Pancreas (tissue), 10 donors: ENCODE results near the gene TRAPPC13. TPM values are rescaled to one million over a fixed set of nuclear protein-coding genes. Genes with fewer than 3 reads are reported as not detected.

Source experiments
- ATAC-seq, 4 donors: fragments of 200-7000 bp; cut with Tn5 transposase; one replicate each; pipeline versions ENCODE4 v1.8.0 to v1.9.1; 2020; ENCODE audit warnings: mild to moderate bottlenecking in 4 of 4, moderate library complexity in 4 of 4
- DNase-seq, 6 donors: peaks; one replicate each; pipeline ENCODE4 v3.0.0-alpha.2; 2020
- FAIRE-seq: peaks from 2 replicates; lab custom pipeline; 2012; peaks lifted over from hg19 to GRCh38; lab: Jason Lieb, UNC
- H3K27ac ChIP-seq, 4 donors: fragments of 200-600 bp; sonication (generic); 1 replicate in 3 of 4; 2 replicates in 1 of 4; pipeline versions ENCODE4 v1.5.0 to v1.8.0; 2020
- H3K27me3 ChIP-seq, 4 donors: fragments of 200-600 bp; one replicate each; pipeline ENCODE4 v1.8.0; 2021
- H3K36me3 ChIP-seq, 3 donors: fragments of 200-600 bp; sonication (generic) in 1 of 3; one replicate each; pipeline versions ENCODE4 v1.5.0 to v1.8.0; 2020 to 2021
- H3K4me1 ChIP-seq, 3 donors: fragments of 200-600 bp; one replicate each; pipeline ENCODE4 v1.8.0; 2021
- H3K4me3 ChIP-seq, 4 donors: fragments of 200-600 bp; sonication (generic) in 2 of 4; one replicate each; pipeline versions ENCODE4 v1.5.0 to v1.8.0; 2020 to 2021
- H3K9me3 ChIP-seq, 4 donors: fragments of 200-600 bp; one replicate each; pipeline ENCODE4 v1.8.0; 2021
- CTCF ChIP-seq, 4 donors: fragments of 200-600 bp; sonication (generic) in 3 of 4; IDR thresholded peaks; one replicate each; pipeline versions ENCODE4 v1.5.0 to v1.8.0; 2021; ENCODE audit warnings: antibody characterized with exemption in 4 of 4
- WGBS, 2 donors: extraction: QIAGEN DNeasy Blood & Tissue Kit; methylation state at CpG; one replicate each; pipeline ENCODE4 v1.1.7; 2013; 5-methylcytosine and 5-hydroxymethylcytosine counted together
- intact Hi-C, 3 donors: fragments of 100-400 bp; cut with DNase I; formaldehyde crosslinking; loops; one replicate each; pipeline versions ENCODE4 v1.11.1 to v1.14.2; 2022
- polyA plus RNA-seq, 2 donors: library from polyadenylated mRNA; stranded (reverse); fragments of 200-250 nt; gene quantifications; one replicate each; pipeline ENCODE4 v1.2.3, GENCODE V29; 2013
- total RNA-seq, 6 donors: library from RNA; stranded (reverse); fragmentation: NEBNext Ultra II Directional in 4 of 6; extraction: Animal tissue kit (Norgen Biotek cat#: 25700) in 4 of 6; gene quantifications; one replicate each; pipeline versions ENCODE4 v1.2.1 to v1.2.4, GENCODE V29; 2021 to 2023
- donor health status: healthy with polysubstance abuse.
- donor health status: DM: no; HTN: no; CAD: no; lungs with moderate emphysema.
- donor health status: DM: no; HTN: no; CAD: no.
- donor health status: control.
- donor health status: control.
- donor health status: Bipolar disorder and iron deficiency.
- donor health status: DM: yes; HTN: yes; CAD: no.
- donor health status: DM: no; HTN: no; CAD: no.
- donor health status: DM: no; HTN: no; CAD: no.
- donor health status: DM: yes; HTN: yes; CAD: no.

Gene TRAPPC13
- total and polyA plus RNA-seq, 8 donors = 5.6 to 12.1 (median 9.0) TPM

- intact Hi-C loops = no loop called here
- FAIRE-seq = no peak
- Histone ChIP-seq H3K9me3 (no peaks in the 10 kb centered on the region), H3K36me3 (peaks cover 0 to 5% (median 0%) of the 10 kb centered on the region in 3 donors), H3K27ac (no peak overlapping the region), H3K4me1 (peaks cover 9 to 22% (median 19%) of the 10 kb centered on the region in 3 donors), H3K4me3 (peak overlapping the region; percentile 66 to 92 (median 79)), H3K27me3 (no peaks in the 10 kb centered on the region)
- 39 to 51% methylated on average over 6 of the region's 6 CpGs for WGBS, 2 donors
- no peak for TF ChIP-seq CTCF (IDR thresholded peaks at IDR 0.05)
- ATAC-seq = no peak
- no peak for DNase-seq
Observed at GRCh38 chr5:65625743-65626142, 916 bp downstream of the TRAPPC13 start.

DNA sequence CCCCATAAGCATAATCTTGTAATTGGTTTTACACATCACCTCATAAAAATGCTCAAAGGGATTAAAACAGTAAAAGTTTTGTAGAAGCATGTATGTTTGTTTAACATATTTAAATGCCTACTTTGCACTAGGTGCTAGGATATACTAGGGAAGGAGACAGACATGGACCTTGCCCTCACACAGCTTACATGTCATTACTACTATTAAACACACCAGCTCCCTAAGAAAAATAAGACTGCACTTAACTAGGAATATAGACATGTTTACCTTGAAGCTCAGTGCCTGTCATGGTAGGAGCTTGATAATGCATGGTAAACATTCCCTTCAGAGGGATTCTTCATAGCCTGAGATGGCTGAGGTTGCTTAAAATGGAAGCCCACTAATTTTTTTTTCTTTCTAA is 6.2 kb downstream of the TRAPPC13 start:
- TF ChIP-seq CTCF (IDR thresholded peaks at IDR 0.05) = no peak
- intact Hi-C loops = no loop called here
- ATAC-seq = no peak
- no peaks in the 10 kb centered on the region for H3K9me3 ChIP-seq
- FAIRE-seq = no peak
- no peak overlapping the region for H3K27ac ChIP-seq
- H3K36me3 ChIP-seq = peaks cover 0 to 5% (median 0%) of the 10 kb centered on the region in 3 donors
- no peak for DNase-seq
- no peaks in the 10 kb centered on the region for H3K27me3 ChIP-seq
- H3K4me3 ChIP-seq = no peak overlapping the region
- peaks cover 0 to 5% (median 2%) of the 10 kb centered on the region in 3 donors for H3K4me1 ChIP-seq

DNA sequence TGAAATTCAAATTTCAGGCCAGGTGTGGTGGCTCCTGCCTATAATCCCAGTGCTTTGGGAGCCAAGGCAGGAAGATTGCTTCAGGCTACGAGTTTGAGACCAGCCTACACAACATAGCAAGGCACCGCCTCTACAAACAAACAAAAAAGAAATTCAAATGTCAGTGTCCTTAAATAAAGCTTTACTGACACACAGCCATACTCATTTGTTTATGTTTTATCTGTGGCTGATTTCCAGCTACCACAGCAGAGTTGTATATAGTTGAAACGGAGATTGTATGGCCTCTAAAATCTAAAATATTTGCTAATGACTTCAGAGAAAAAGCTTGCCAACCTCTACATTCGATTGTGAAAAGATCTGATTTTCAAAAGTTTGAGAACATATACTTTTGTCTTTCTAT is 15.4 kb downstream of the TRAPPC13 start:
- H3K36me3 ChIP-seq = peaks cover 0 to 14% (median 6%) of the 10 kb centered on the region in 3 donors
- 92 to 95% methylated on average over 4 of the region's 4 CpGs for WGBS, 2 donors
- H3K27ac ChIP-seq = no peak overlapping the region
- intact Hi-C loops = no loop called here
- no peaks in the 10 kb centered on the region for H3K9me3 ChIP-seq
- no peaks in the 10 kb centered on the region for H3K4me1 ChIP-seq
- H3K4me3 ChIP-seq = no peak overlapping the region
- no peaks in the 10 kb centered on the region for H3K27me3 ChIP-seq
- FAIRE-seq = no peak
- TF ChIP-seq CTCF (IDR thresholded peaks at IDR 0.05) = no peak
- no peak for ATAC-seq
- DNase-seq = no peak

- H3K9me3 ChIP-seq = no peaks in the 10 kb centered on the region
- H3K27me3 ChIP-seq = no peaks in the 10 kb centered on the region
- no peak overlapping the region for H3K4me3 ChIP-seq
- H3K4me1 ChIP-seq = no peaks in the 10 kb centered on the region
- WGBS, 2 donors = 66 to 68% methylated on average over 2 of the region's 2 CpGs
- TF ChIP-seq CTCF (IDR thresholded peaks at IDR 0.05) = no peak
- DNase-seq (no peak), FAIRE-seq (no peak), ATAC-seq (no peak)
- intact Hi-C loops = no loop called here
- no peak overlapping the region for H3K27ac ChIP-seq
- H3K36me3 ChIP-seq = no peaks in the 10 kb centered on the region
Observed at GRCh38 chr5:65646938-65647337, 22.1 kb downstream of the TRAPPC13 start.

GRCh38 chr5:65647941-65648340 is 23.1 kb downstream of the TRAPPC13 start:
- ATAC-seq = no peak
- no peaks in the 10 kb centered on the region for H3K9me3 ChIP-seq
- no peaks in the 10 kb centered on the region for H3K36me3 ChIP-seq
- FAIRE-seq = no peak
- no peak for TF ChIP-seq CTCF (IDR thresholded peaks at IDR 0.05)
- DNase-seq = no peak
- intact Hi-C loops = no loop called here
- H3K27me3 ChIP-seq = no peaks in the 10 kb centered on the region
- H3K4me1 ChIP-seq = no peaks in the 10 kb centered on the region
- no peak overlapping the region for H3K4me3 ChIP-seq
- no peak overlapping the region for H3K27ac ChIP-seq
